ENCODE results near the gene PAN3.

The PAN3 gene

GRCh38 chr13:28163587-28163986 is 25.2 kb downstream of the PAN3 start:
- Mint-ChIP-seq H3K4me1 (ENCODE audit: low read depth) (peaks cover 66% of the 10 kb centered on the region), H3K9me3 (peaks cover 4% of the 10 kb centered on the region), H3K27ac (no peak overlapping the region), H3K36me3 (ENCODE audit: low read depth) (peaks cover 24% of the 10 kb centered on the region), H3K27me3 (no peaks in the 10 kb centered on the region), H3K4me3 (no peak overlapping the region)

- Mint-ChIP-seq H3K36me3 (ENCODE audit: low read depth) (peaks cover 20% of the 10 kb centered on the region), H3K27ac (no peak overlapping the region), H3K4me1 (ENCODE audit: low read depth) (peaks cover 51% of the 10 kb centered on the region), H3K27me3 (no peaks in the 10 kb centered on the region), H3K4me3 (no peak overlapping the region), H3K9me3 (no peaks in the 10 kb centered on the region)
Observed at GRCh38 chr13:28166257-28166656, 27.9 kb downstream of the PAN3 start.

DNA sequence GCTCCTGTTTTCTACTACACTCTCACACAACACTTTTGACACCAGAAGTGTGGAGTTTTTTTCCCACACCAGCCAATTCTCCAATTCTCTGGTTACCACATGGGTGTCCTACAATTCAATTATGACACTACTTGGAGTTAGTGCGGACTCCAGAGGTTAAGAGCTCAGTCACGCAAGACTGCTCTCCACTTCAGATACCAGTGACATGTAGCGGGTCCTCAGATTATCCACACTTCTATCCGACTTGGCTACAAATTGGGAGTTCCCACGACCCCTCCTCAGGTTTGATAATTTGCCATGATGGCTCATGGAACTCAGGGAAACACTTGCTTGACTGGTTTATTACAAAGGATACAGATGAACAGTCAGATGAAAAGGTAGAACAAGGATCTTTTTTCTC is 32.9 kb downstream of the PAN3 start:
- no peaks in the 10 kb centered on the region for H3K27me3 Mint-ChIP-seq
- peaks cover 41% of the 10 kb centered on the region for H3K4me1 Mint-ChIP-seq (ENCODE audit: low read depth)
- H3K27ac Mint-ChIP-seq, result peak overlapping the region; percentile 15
- peaks cover 28% of the 10 kb centered on the region for H3K36me3 Mint-ChIP-seq (ENCODE audit: low read depth)
- no peaks in the 10 kb centered on the region for H3K9me3 Mint-ChIP-seq
- no peak overlapping the region for H3K4me3 Mint-ChIP-seq

GRCh38 chr13:28172947-28173346 is 34.6 kb downstream of the PAN3 start:
- Mint-ChIP-seq H3K27ac (peak overlapping the region; percentile 1), H3K4me1 (ENCODE audit: low read depth) (peaks cover 35% of the 10 kb centered on the region), H3K27me3 (no peaks in the 10 kb centered on the region), H3K4me3 (no peak overlapping the region), H3K9me3 (no peaks in the 10 kb centered on the region), H3K36me3 (ENCODE audit: low read depth) (peaks cover 35% of the 10 kb centered on the region)

GRCh38 chr13:28173793-28174192 is 35.4 kb downstream of the PAN3 start:
- Mint-ChIP-seq H3K27ac (peak overlapping the region; percentile 24), H3K4me1 (ENCODE audit: low read depth) (peaks cover 32% of the 10 kb centered on the region)

GRCh38 chr13:28177327-28177726 is 39.0 kb downstream of the PAN3 start:
- Mint-ChIP-seq H3K4me3 (no peak overlapping the region), H3K9me3 (no peaks in the 10 kb centered on the region), H3K27ac (no peak overlapping the region), H3K36me3 (ENCODE audit: low read depth) (peaks cover 33% of the 10 kb centered on the region), H3K27me3 (no peaks in the 10 kb centered on the region), H3K4me1 (ENCODE audit: low read depth) (peaks cover 36% of the 10 kb centered on the region)

More at GRCh38 chr13:28173793-28174192, 35.4 kb downstream of the PAN3 start:
- Mint-ChIP-seq H3K9me3 (no peaks in the 10 kb centered on the region), H3K36me3 (ENCODE audit: low read depth) (peaks cover 38% of the 10 kb centered on the region), H3K27me3 (no peaks in the 10 kb centered on the region), H3K4me3 (no peak overlapping the region)

- H3K9me3 Mint-ChIP-seq, result no peaks in the 10 kb centered on the region
- no peak overlapping the region for H3K4me3 Mint-ChIP-seq
Observed at GRCh38 chr13:28177877-28178276, 39.5 kb downstream of the PAN3 start.

GRCh38 chr13:28179974-28180373 is 41.6 kb downstream of the PAN3 start:
- Mint-ChIP-seq H3K4me1 (ENCODE audit: low read depth) (peaks cover 34% of the 10 kb centered on the region), H3K9me3 (no peaks in the 10 kb centered on the region), H3K36me3 (ENCODE audit: low read depth) (peaks cover 45% of the 10 kb centered on the region), H3K4me3 (no peak overlapping the region), H3K27me3 (no peaks in the 10 kb centered on the region), H3K27ac (no peak overlapping the region)

More at GRCh38 chr13:28177877-28178276, 39.5 kb downstream of the PAN3 start:
- no peaks in the 10 kb centered on the region for H3K27me3 Mint-ChIP-seq
- peaks cover 37% of the 10 kb centered on the region for H3K36me3 Mint-ChIP-seq (ENCODE audit: low read depth)
- peaks cover 31% of the 10 kb centered on the region for H3K4me1 Mint-ChIP-seq (ENCODE audit: low read depth)
- no peak overlapping the region for H3K27ac Mint-ChIP-seq

DNA sequence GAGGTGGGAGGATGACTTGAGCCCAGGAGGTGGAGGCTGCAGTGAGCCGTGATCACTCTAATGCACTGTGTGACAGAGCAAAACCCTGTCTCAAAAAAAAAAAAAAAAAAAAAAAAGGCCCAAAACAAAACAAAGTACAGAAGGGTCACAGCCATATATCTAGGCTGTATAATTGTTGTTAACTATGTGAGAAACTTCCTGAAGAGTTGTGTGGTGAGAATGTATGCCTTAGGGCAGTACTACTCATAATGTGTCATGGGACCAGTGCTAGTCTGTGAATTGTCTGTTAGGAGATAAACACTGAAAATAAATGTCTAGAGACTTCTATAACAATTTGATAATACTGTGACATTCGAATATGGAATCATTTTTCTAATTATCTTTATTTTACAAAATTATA is 43.1 kb downstream of the PAN3 start:
- Mint-ChIP-seq H3K27me3 (no peaks in the 10 kb centered on the region), H3K27ac (peak overlapping the region; percentile 9), H3K4me1 (ENCODE audit: low read depth) (peaks cover 39% of the 10 kb centered on the region), H3K9me3 (no peaks in the 10 kb centered on the region), H3K4me3 (no peak overlapping the region), H3K36me3 (ENCODE audit: low read depth) (peaks cover 44% of the 10 kb centered on the region)

- Mint-ChIP-seq H3K36me3 (ENCODE audit: low read depth) (peaks cover 41% of the 10 kb centered on the region), H3K27me3 (no peaks in the 10 kb centered on the region), H3K4me3 (no peak overlapping the region), H3K4me1 (ENCODE audit: low read depth) (peaks cover 34% of the 10 kb centered on the region), H3K27ac (no peak overlapping the region), H3K9me3 (no peaks in the 10 kb centered on the region)
Observed at GRCh38 chr13:28185256-28185655, 46.9 kb downstream of the PAN3 start.

- Mint-ChIP-seq H3K36me3 (ENCODE audit: low read depth) (peaks cover 32% of the 10 kb centered on the region), H3K27me3 (no peaks in the 10 kb centered on the region), H3K9me3 (no peaks in the 10 kb centered on the region), H3K4me3 (no peak overlapping the region), H3K4me1 (ENCODE audit: low read depth) (peaks cover 3% of the 10 kb centered on the region), H3K27ac (no peak overlapping the region)
Observed at GRCh38 chr13:28199089-28199488, 60.7 kb downstream of the PAN3 start.

DNA sequence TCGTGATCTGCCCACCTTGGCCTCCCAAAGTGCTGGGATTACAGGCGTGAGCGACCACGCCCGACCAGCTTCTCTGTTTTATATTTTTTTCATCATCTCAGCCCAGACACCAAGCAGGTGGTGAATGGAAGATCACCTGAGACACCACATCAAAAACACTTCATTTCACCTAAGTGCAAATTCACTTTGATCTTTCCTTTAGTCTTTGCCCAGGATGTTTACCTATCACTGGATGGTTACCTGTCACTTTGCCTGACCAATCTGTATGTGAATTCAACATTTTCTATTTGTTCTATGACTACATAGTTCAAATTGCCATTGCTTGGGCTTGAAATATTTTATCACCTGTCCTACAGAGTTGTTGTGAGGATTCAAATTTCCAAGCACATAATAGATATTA is 65.7 kb downstream of the PAN3 start:
- peak overlapping the region; percentile 1 for H3K27ac Mint-ChIP-seq
- peaks cover 36% of the 10 kb centered on the region for H3K4me1 Mint-ChIP-seq (ENCODE audit: low read depth)
- peaks cover 61% of the 10 kb centered on the region for H3K36me3 Mint-ChIP-seq (ENCODE audit: low read depth)

DNA sequence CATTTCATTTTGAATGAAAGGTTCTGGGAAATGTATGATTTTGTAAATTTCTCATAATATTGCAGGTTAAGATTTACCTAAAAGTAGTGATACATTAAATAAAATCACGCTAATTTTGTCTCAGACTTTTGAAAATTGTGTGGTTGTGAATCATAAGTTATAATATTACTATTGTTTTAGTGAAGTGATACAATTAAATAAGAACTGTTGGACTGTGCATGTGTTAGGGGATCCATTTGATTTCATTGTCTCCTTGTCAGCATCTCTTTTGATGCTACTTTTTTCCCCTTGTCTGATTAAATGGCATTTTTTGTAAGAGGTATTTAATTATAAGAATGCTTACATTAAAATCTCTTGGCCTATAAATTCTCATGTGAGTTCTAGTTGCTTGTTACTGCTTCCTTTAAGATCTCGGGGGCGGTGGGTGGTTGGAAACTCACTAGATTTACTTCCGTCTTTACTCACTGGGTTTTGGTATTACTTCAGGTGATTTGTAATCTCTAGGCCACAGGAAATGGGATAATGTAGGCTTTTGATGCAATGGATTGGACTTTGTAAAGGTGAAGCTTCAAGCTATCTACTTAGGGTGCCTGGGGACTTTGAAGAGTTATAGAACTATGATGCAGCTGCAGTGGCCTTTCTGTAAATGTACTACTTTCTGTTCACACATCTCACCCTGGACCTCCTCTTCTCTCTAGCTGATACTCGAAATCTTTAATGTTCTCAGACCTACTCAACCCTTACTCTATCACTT is 66.5 kb downstream of the PAN3 start:
- H3K4me1 Mint-ChIP-seq (ENCODE audit: low read depth), result peaks cover 36% of the 10 kb centered on the region
- no peaks in the 10 kb centered on the region for H3K9me3 Mint-ChIP-seq
- H3K27me3 Mint-ChIP-seq, result no peaks in the 10 kb centered on the region
- peaks cover 58% of the 10 kb centered on the region for H3K36me3 Mint-ChIP-seq (ENCODE audit: low read depth)
- peak overlapping the region; percentile 75 for H3K27ac Mint-ChIP-seq
- H3K4me3 Mint-ChIP-seq, result peak overlapping the region; percentile 38

More for the DNA sequence above, 65.7 kb downstream of the PAN3 start:
- Mint-ChIP-seq H3K27me3 (no peaks in the 10 kb centered on the region), H3K9me3 (no peaks in the 10 kb centered on the region), H3K4me3 (no peak overlapping the region)

DNA sequence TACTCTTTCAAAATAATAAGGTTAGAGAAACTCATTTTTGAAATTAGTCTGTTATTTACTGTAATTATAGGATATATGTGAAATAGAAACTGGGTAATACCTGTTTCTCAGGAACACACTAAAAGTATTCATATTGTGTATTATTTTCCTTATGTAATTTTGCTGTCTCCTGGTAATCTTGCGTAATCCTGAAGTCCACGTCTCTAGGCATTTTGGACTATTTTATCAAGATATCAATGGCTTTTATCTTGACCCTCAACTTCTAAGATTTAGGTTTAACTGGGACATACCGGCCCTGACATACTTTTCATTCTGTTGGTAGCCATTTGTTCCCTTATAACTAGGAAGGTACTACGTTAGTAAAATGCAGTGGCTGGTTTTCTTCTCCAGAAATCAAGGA is 80.3 kb downstream of the PAN3 start:
- Mint-ChIP-seq H3K9me3 (no peaks in the 10 kb centered on the region), H3K36me3 (ENCODE audit: low read depth) (peaks cover 34% of the 10 kb centered on the region), H3K27ac (no peak overlapping the region), H3K4me3 (no peak overlapping the region), H3K4me1 (ENCODE audit: low read depth) (peaks cover 22% of the 10 kb centered on the region), H3K27me3 (no peaks in the 10 kb centered on the region)

GRCh38 chr13:28219408-28220099 is 81.2 kb downstream of the PAN3 start:
- Mint-ChIP-seq H3K4me3 (no peak overlapping the region), H3K27ac (no peak overlapping the region), H3K27me3 (no peaks in the 10 kb centered on the region), H3K36me3 (ENCODE audit: low read depth) (peaks cover 31% of the 10 kb centered on the region), H3K9me3 (no peaks in the 10 kb centered on the region), H3K4me1 (ENCODE audit: low read depth) (peaks cover 22% of the 10 kb centered on the region)
